Progenitor cell of endocrine pancreas (in vitro differentiated cells): ENCODE results near the gene FYN. TPM values are rescaled to one million over a fixed set of nuclear protein-coding genes. Genes with fewer than 3 reads are reported as not detected.
"Not testable (repeated sequence)": the region's sequence is repeated elsewhere in the genome, so short reads cannot be mapped to it uniquely, and the experiment has no call there.

ENCODE experiments used
- DNase-seq: peaks from one replicate; pipeline ENCODE4 v3.0.0; 2021; ENCODE audit warnings: low spot score; ENCODE audit not compliant: unreplicated experiment
- H3K27ac Mint-ChIP-seq: 2 replicates; pipeline ENCODE4 v1.8.0; 2021; ENCODE audit warnings: mild to moderate bottlenecking, moderate library complexity, mixed read lengths
- H3K27me3 Mint-ChIP-seq: 2 replicates; pipeline ENCODE4 v1.8.0; 2021; ENCODE audit warnings: mixed read lengths
- H3K36me3 Mint-ChIP-seq: 2 replicates; pipeline ENCODE4 v1.8.0; 2022; ENCODE audit warnings: mixed read lengths; ENCODE audit not compliant: insufficient read depth
- H3K4me1 Mint-ChIP-seq: 2 replicates; pipeline ENCODE4 v1.8.0; 2021; ENCODE audit warnings: low read depth, mixed read lengths
- H3K4me3 Mint-ChIP-seq: 2 replicates; pipeline ENCODE4 v1.8.0; 2021; ENCODE audit warnings: low read depth, mild to moderate bottlenecking, moderate library complexity, mixed read lengths
- H3K9me3 Mint-ChIP-seq: 2 replicates; pipeline ENCODE4 v1.8.0; 2021; ENCODE audit warnings: low read depth, mixed read lengths
- total RNA-seq: library from RNA; stranded (reverse); gene quantifications from 2 replicates; pipeline ENCODE4 v1.2.1, GENCODE V29; 2021
- TF ChIP-seq, protein P1 (sequence below): fragments of 200-600 bp; sonication (generic); IDR thresholded peaks from one replicate; pipeline ENCODE4 v1.5.0; 2021; ENCODE audit warnings: antibody characterized with exemption, mild to moderate bottlenecking; ENCODE audit not compliant: unreplicated experiment

Gene FYN
- total RNA-seq, 1 donor from 2014 or later, result 169 TPM

DNA sequence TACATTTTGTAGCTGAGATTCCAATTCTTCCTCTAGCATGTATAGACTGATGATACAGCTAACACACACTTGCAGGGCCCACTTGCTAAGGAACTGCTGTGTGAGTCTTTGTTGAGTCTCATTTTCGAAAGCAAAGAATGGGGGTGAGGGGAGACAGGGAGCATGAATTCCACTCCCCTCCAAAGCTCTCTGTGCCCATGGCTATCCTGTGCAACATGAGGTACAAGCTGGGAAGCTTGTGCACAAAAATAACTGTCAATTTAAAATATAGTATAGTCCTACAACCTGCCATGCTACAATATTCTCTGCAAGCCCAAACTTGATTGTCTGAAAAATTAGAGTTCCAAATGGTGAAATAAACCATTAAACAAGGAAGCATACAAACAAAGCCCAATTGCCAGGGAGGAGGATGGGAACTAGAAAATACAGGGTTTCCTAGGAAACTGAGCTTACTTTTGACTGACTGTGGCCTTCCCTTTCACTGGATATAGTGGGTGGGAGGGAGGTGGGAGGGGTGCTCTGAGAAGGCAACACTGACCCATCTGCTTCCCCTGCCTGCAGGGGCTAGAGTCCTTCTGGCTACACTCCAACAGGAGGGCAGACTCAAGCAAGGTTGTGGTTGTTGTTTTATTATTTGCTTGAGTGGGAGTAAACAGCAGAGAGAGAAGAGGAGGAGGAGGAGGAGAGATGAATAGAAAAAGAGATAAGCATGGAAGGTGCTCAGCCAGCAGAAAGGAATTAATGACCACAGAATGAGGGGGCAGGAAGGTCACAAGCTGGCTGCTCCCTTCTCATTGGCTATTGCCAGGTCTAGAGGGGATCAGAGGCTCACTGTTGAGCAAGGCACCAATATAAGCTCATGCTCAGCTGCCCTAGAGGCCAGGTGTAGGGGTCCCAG, 84.6 kb downstream of the FYN start:
- H3K27ac Mint-ChIP-seq, result no peak overlapping the region

DNA sequence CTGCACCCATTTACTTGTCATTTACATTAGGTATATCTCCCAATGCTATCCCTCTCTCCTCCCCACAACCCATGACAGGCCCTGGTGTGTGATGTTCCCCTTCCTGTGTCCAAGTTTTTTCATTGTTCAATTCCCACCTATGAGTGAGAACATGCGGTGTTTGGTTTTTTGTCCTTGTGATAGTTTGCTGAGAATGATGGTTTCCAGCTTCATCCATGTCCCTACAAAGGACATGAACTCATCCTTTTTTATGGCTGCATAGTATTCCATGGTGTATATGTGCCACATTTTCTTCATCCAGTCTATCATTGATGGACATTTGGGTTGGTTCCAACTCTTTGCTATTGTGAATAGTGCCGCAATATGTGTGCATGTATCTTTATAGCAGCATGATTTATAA, 87.1 kb downstream of the FYN start:
- not testable (repeated sequence) for H3K27me3 Mint-ChIP-seq, H3K27ac Mint-ChIP-seq, H3K4me3 Mint-ChIP-seq, DNase-seq, H3K9me3 Mint-ChIP-seq, H3K4me1 Mint-ChIP-seq
- H3K36me3 Mint-ChIP-seq, result peaks cover 14% of the 10 kb centered on the region

More for the DNA sequence above, 84.6 kb downstream of the FYN start:
- H3K4me3 Mint-ChIP-seq, result no peak overlapping the region
- H3K27me3 Mint-ChIP-seq, result no peaks in the 10 kb centered on the region
- peaks cover 5% of the 10 kb centered on the region for H3K4me1 Mint-ChIP-seq
- H3K36me3 Mint-ChIP-seq, result peaks cover 9% of the 10 kb centered on the region
- TF ChIP-seq, protein P1, sequence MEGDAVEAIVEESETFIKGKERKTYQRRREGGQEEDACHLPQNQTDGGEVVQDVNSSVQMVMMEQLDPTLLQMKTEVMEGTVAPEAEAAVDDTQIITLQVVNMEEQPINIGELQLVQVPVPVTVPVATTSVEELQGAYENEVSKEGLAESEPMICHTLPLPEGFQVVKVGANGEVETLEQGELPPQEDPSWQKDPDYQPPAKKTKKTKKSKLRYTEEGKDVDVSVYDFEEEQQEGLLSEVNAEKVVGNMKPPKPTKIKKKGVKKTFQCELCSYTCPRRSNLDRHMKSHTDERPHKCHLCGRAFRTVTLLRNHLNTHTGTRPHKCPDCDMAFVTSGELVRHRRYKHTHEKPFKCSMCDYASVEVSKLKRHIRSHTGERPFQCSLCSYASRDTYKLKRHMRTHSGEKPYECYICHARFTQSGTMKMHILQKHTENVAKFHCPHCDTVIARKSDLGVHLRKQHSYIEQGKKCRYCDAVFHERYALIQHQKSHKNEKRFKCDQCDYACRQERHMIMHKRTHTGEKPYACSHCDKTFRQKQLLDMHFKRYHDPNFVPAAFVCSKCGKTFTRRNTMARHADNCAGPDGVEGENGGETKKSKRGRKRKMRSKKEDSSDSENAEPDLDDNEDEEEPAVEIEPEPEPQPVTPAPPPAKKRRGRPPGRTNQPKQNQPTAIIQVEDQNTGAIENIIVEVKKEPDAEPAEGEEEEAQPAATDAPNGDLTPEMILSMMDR, result no peak
- H3K9me3 Mint-ChIP-seq, result no peaks in the 10 kb centered on the region
- no peak for DNase-seq

DNA sequence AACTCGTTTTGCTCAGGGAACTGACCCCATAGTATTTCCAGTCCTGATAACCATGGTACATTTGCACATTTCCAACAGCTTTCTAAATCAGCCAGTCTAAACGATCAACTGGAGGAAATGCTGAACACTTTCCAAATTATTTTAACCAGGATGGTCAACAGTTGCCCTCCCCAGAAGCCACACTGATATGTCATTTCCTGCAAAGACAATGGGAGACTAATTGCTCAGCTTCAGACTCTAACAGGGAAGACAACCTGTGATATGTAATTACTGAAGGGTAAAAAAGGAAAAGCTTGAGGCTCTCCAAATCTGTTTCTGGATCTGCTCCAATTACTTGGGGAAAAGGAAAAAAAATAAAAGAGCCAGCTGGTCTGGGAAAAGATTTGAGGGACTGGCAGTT, 88.8 kb downstream of the FYN start:
- no peaks in the 10 kb centered on the region for H3K9me3 Mint-ChIP-seq
- DNase-seq, result no peak
- H3K4me1 Mint-ChIP-seq, result peaks cover 4% of the 10 kb centered on the region
- no peak overlapping the region for H3K4me3 Mint-ChIP-seq
- H3K27ac Mint-ChIP-seq, result no peak overlapping the region
- TF ChIP-seq, protein P1, result no peak
- H3K27me3 Mint-ChIP-seq, result no peaks in the 10 kb centered on the region
- H3K36me3 Mint-ChIP-seq, result peaks cover 17% of the 10 kb centered on the region

GRCh38 chr6:111782887-111783466, 90.3 kb downstream of the FYN start:
- no peaks in the 10 kb centered on the region for H3K9me3 Mint-ChIP-seq
- H3K27ac Mint-ChIP-seq, result no peak overlapping the region
- H3K4me1 Mint-ChIP-seq, result peaks cover 4% of the 10 kb centered on the region

DNA sequence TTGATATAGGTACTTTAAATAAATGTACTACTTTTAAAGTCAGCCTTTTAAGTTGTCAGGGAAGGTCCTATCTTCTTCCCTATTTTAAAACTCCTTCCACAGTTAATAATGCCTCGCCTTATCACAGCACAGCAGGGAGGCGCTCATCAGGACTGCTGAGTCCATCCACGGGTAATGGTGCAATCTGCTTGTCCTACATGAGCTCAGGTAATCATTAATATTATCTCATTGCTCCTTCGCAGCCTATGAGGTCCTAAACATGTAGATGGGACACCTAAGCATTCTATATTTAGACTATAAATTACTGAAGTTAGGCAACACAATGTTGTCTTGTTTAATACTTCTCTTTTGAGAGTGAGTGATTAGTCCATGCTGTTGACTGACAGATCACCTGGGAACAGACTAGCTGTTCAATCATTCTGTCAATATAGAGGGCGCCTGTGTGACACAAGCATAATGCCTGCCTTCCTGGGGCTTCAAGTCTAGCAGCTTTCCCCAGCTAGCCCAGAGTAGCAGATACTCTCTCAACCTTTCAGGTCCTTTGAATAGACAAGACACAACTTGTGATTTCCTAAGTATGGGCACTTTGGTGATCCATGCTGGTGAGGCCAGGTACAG, 91.0 kb downstream of the FYN start:
- Mint-ChIP-seq H3K36me3 (peaks cover 16% of the 10 kb centered on the region), H3K4me3 (no peak overlapping the region), H3K27ac (no peak overlapping the region), H3K9me3 (no peaks in the 10 kb centered on the region), H3K4me1 (peaks cover 9% of the 10 kb centered on the region), H3K27me3 (no peaks in the 10 kb centered on the region)
- TF ChIP-seq, protein P1, result no peak
- no peak for DNase-seq

More at GRCh38 chr6:111782887-111783466, 90.3 kb downstream of the FYN start:
- peaks cover 17% of the 10 kb centered on the region for H3K36me3 Mint-ChIP-seq
- TF ChIP-seq, protein P1, result no peak
- no peaks in the 10 kb centered on the region for H3K27me3 Mint-ChIP-seq
- DNase-seq, result no peak
- H3K4me3 Mint-ChIP-seq, result no peak overlapping the region
